AG09319 (cell line): ENCODE measurements around the gene GPR37L1.
"Not testable (repeated sequence)": the region's sequence is repeated elsewhere in the genome, so short reads cannot be mapped to it uniquely, and the experiment has no call there.

Source experiments
- DNase-seq: peaks from one replicate; pipeline ENCODE4 v3.0.0-alpha.2; 2010; ENCODE audit warnings: low read depth; ENCODE audit errors: extremely low read depth
- TF ChIP-seq, protein P1 (sequence below): IDR thresholded peaks from 2 replicates; pipeline ENCODE4 v1.5.1; 2011; ENCODE audit warnings: low read depth, mild to moderate bottlenecking, inconsistent platforms, low read length, moderate library complexity

Gene GPR37L1

GRCh38 chr1:202110977-202111376 lies 11.7 kb upstream of the GPR37L1 start:
- TF ChIP-seq, protein P1, sequence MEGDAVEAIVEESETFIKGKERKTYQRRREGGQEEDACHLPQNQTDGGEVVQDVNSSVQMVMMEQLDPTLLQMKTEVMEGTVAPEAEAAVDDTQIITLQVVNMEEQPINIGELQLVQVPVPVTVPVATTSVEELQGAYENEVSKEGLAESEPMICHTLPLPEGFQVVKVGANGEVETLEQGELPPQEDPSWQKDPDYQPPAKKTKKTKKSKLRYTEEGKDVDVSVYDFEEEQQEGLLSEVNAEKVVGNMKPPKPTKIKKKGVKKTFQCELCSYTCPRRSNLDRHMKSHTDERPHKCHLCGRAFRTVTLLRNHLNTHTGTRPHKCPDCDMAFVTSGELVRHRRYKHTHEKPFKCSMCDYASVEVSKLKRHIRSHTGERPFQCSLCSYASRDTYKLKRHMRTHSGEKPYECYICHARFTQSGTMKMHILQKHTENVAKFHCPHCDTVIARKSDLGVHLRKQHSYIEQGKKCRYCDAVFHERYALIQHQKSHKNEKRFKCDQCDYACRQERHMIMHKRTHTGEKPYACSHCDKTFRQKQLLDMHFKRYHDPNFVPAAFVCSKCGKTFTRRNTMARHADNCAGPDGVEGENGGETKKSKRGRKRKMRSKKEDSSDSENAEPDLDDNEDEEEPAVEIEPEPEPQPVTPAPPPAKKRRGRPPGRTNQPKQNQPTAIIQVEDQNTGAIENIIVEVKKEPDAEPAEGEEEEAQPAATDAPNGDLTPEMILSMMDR = no peak
- DNase-seq = no peak

DNA sequence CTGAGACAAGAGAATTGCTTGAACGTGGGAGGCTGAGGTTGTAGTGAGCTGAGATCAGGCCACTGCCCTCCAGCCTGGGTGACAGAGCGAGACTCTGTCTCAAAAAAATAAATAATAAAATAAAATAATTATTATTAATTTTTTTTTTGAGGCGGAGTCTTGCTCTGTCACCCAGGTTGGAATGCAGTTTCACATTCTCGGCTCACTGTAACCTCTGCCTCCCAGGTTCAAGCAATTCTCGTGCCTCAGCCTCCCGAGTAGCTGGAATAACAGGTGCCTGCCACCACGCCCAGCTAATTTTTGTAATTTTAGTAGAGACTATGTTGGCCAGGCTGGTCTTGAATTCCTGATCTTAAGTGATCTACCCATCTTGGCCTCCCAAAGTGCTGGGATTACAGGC lies 11.1 kb upstream of the GPR37L1 start:
- DNase-seq = not testable (repeated sequence)

DNA sequence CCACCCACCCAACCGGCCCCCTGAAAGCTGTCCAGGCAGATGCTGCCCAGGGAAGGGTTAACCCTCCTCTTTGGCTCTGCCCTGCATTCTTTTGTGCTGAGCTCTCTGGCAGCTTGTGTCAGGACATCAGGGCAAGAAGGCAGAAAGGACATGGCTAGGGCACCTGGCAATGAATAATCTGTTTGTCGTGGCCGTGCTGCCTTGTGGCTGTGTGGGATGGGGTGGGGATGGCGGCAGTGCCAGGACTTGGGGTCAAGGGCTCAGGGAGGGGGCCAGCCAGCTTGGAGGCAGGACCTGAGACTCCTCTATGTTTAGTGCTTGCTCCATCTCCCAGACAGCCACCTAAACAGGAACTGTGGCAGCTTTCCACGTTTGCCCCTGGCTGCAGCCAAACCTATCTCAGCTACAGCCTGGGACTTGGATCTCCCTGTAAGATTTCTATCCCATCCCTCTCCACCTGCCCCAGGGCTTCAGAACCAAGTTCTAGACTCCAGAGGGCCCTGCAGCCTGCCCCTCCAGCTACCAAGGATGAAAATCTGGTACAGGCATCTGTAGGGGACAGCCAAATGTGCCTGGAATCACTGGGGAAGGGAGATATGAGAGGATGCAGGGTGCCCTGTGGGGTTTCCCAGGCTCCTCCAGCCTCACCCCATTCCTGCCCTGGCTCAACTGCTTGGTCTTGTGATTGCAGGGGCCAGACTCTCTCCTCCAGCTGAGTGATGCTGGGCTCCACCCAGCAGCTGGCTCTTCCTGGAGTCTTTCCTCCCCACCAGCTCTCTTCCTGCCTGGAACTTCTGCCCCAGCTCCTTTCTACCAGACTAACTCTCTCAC lies 9.6 kb upstream of the GPR37L1 start:
- DNase-seq = peak; percentile 8

GRCh38 chr1:202113690-202114300 lies 8.9 kb upstream of the GPR37L1 start:
- DNase-seq = no peak
- TF ChIP-seq, protein P1 = no peak

More for the DNA sequence above, 9.6 kb upstream of the GPR37L1 start:
- TF ChIP-seq, protein P1 = no peak

DNA sequence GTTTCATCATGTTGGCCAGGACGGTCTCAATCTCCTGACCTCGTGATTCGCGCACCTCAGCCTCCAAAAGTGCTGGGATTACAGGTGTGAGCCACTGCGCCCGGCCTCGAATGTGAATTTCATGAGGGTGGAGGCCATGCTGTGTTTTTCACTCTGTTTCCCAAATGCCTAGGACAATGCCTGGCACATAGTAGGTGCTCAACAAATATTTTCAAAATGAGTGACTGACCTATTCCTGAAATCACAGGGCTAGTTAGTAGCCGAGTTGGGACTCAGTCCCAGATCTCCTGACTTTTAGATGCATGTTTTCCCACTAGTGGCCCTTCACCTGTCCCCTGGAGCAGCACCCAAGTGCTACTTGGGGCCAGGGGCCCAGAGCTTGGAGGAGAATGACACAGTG lies 6.4 kb upstream of the GPR37L1 start:
- no peak for DNase-seq
- TF ChIP-seq, protein P1 = no peak

GRCh38 chr1:202117898-202118371 lies 4.8 kb upstream of the GPR37L1 start:
- DNase-seq = no peak
- TF ChIP-seq, protein P1 = no peak

DNA sequence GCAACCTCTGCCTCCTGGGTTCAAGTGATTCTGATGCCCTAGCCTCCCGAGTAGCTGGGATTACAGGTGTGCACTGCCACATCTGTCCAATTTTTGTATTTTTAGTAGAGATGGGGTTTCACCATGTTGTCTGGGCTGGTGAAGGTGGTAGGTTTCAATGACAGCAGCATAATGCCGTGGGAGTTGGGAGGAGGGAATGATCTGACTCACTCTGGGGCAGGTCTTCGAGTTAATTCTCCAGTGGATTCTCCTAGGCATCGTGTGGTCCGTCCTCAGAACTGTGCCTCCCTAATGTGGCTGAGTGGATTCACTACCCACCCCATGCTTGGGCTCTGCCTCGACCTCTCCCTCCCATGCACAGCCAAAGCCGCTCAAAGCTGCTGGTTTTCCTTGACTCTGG lies 1.7 kb upstream of the GPR37L1 start:
- no peak for DNase-seq
- TF ChIP-seq, protein P1 = no peak
